ENCODE measurements around the gene GRM8.

GRM8 gene

GRCh38 chr7:126700807-126701604 is 551.7 kb downstream of the GRM8 start:
- no peak for TF ChIP-seq CTCF (IDR thresholded peaks at IDR 0.05; ENCODE audit: insufficient read depth, low read depth, low read length, missing control alignments)
- DNase-seq (ENCODE audit: low read depth): peak; percentile 98
- peak overlapping the region; percentile 49 for H3K4me3 ChIP-seq (ENCODE audit: low read depth, low read length)

GRCh38 chr7:126699707-126700106 is 553.0 kb downstream of the GRM8 start:
- DNase-seq (ENCODE audit: low read depth): no peak
- no peak overlapping the region for H3K4me3 ChIP-seq (ENCODE audit: low read depth, low read length)
- no peak for TF ChIP-seq CTCF (IDR thresholded peaks at IDR 0.05; ENCODE audit: insufficient read depth, low read depth, low read length, missing control alignments)

DNA sequence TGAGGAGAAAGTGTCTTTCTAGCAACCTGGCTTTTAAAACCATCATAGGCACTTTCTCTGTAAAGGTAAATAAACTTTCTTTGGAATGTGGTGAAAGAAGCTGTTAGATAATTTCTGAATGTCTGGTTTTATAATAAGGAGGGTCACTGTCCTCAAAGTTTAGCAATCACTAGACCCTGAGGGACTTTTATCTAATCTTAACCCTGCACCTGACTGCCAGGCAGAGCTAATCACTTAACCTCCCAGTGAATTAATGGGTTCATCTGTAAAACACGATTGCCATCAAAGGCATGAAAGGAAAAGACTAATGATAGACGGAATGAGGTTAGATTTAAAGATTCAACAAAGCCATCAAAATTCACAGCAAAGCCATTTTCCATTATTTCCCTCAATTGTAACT is 553.8 kb downstream of the GRM8 start:
- TF ChIP-seq CTCF (IDR thresholded peaks at IDR 0.05; ENCODE audit: insufficient read depth, low read depth, low read length, missing control alignments): no peak
- no peak overlapping the region for H3K4me3 ChIP-seq (ENCODE audit: low read depth, low read length)
- no peak for DNase-seq (ENCODE audit: low read depth)

- H3K4me3 ChIP-seq (ENCODE audit: low read depth, low read length): no peak overlapping the region
- TF ChIP-seq CTCF (IDR thresholded peaks at IDR 0.05; ENCODE audit: insufficient read depth, low read depth, low read length, missing control alignments): no peak
- DNase-seq (ENCODE audit: low read depth): no peak
Observed at GRCh38 chr7:126698446-126698845, 554.3 kb downstream of the GRM8 start.

DNA sequence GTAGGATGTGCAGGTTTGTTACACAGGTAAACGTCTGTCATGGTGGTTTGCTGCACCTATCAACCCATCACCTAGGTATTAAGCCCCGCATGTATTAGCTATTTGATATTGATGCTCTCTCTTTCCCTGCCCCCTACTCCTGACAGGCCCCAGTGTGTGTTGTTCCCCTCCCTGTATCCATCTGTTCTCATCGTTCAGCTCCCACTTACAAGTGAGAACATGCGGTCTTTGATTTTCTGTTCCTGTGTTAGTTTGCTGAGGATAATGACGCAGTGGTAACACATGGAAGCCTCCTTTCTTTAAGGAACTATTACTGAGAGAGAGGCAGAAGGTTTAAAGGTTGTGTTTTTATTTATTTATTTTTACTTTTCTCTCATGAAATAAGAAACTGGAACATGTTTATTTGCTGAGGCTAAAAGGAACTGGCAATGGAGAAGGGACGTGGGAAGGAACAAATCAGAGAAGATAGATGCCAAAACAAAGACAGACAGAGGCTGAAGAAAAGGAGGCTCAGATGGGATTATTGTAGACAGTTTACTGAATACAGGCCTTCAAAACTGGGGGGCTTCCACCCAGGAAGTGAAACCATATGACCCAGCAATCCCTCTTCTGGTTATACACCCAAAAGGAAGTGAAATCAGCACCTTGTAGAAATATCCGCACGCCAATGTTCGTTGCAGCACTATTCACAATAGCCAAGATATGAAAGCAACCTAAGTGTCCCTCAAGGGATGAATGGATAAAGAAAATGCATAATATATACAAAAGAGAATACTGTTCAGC is 556.3 kb downstream of the GRM8 start:
- TF ChIP-seq CTCF (IDR thresholded peaks at IDR 0.05; ENCODE audit: insufficient read depth, low read depth, low read length, missing control alignments): no peak
- peak; percentile 67 for DNase-seq (ENCODE audit: low read depth)
- H3K4me3 ChIP-seq (ENCODE audit: low read depth, low read length): no peak overlapping the region

- TF ChIP-seq CTCF (IDR thresholded peaks at IDR 0.05; ENCODE audit: insufficient read depth, low read depth, low read length, missing control alignments): no peak
Observed at GRCh38 chr7:126690848-126691751, 561.6 kb downstream of the GRM8 start.

More at GRCh38 chr7:126690848-126691751, 561.6 kb downstream of the GRM8 start:
- no peak overlapping the region for H3K4me3 ChIP-seq (ENCODE audit: low read depth, low read length)
- DNase-seq (ENCODE audit: low read depth): no peak
